ENCODE data around the gene PCP4L1.
"Not testable (repeated sequence)": the region's sequence is repeated elsewhere in the genome, so short reads cannot be mapped to it uniquely, and the experiment has no call there.

GRCh38 chr1:161255955-161256520, 2.5 kb upstream of the PCP4L1 start:
- not testable (repeated sequence) for TF ChIP-seq CTCF (IDR thresholded peaks at IDR 0.05); ZFX (IDR thresholded peaks at IDR 0.05; ENCODE audit: borderline replicate concordance)
